Bronchial epithelial cell (primary cell): ENCODE measurements around the gene HDHD5. TPM values are rescaled to one million over a fixed set of nuclear protein-coding genes. Genes with fewer than 3 reads are reported as not detected.

ENCODE experiments used
- DNase-seq: peaks from one replicate; pipeline ENCODE4 v3.0.0-alpha.2; 2010; ENCODE audit warnings: low read depth
- FAIRE-seq: peaks from 2 replicates; lab custom pipeline; 2011; peaks lifted over from hg19 to GRCh38; lab: Jason Lieb, UNC
- H3K27me3 ChIP-seq: 2 replicates; pipeline ENCODE4 v1.5.1; 2011; ENCODE audit warnings: low read length; ENCODE audit not compliant: control insufficient read depth, insufficient read depth
- H3K36me3 ChIP-seq: 2 replicates; pipeline ENCODE4 v1.5.1; 2011; ENCODE audit warnings: low read length; ENCODE audit not compliant: control insufficient read depth, insufficient read depth
- H3K4me3 ChIP-seq: 2 replicates; pipeline ENCODE4 v1.5.1; 2011; ENCODE audit warnings: mild to moderate bottlenecking, low read depth, low read length, control low read depth
- total RNA-seq: library from RNA; depleted of rRNA; stranded (reverse); fragments of >200 nt; gene quantifications from 2 replicates; pipeline ENCODE4 v1.2.1, GENCODE V29; 2014
- TF ChIP-seq, protein P1 (sequence below): IDR thresholded peaks from 2 replicates; pipeline ENCODE4 v1.5.1; 2011; ENCODE audit warnings: mild to moderate bottlenecking, moderate library complexity, low read length, control low read depth, inconsistent platforms; ENCODE audit not compliant: insufficient read depth, severe bottlenecking

HDHD5 gene
- total RNA-seq, 1 donor from 2014 or later, result 50.5 TPM

DNA sequence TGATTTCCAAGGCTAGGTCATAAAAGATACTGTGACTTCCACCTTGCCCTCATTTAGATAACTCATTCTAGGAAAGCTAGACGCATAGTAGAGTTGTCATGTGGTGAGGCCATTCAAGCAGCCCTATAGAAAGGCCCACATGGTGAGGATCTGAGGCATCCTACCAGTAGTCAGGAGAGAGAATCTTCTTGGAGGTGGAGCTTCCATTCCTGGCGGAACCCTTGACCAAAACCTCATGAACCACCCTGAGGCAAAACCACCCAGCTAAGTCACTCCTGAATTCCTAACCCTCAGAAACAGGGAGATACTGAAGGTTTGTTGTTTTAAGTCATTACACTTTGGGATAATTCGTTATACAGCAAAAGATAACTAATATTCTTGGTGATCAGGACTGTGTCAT, 2.9 kb upstream of the HDHD5 start:
- H3K36me3 ChIP-seq, result no peaks in the 10 kb centered on the region
- no peaks in the 10 kb centered on the region for H3K27me3 ChIP-seq
- TF ChIP-seq, protein P1, sequence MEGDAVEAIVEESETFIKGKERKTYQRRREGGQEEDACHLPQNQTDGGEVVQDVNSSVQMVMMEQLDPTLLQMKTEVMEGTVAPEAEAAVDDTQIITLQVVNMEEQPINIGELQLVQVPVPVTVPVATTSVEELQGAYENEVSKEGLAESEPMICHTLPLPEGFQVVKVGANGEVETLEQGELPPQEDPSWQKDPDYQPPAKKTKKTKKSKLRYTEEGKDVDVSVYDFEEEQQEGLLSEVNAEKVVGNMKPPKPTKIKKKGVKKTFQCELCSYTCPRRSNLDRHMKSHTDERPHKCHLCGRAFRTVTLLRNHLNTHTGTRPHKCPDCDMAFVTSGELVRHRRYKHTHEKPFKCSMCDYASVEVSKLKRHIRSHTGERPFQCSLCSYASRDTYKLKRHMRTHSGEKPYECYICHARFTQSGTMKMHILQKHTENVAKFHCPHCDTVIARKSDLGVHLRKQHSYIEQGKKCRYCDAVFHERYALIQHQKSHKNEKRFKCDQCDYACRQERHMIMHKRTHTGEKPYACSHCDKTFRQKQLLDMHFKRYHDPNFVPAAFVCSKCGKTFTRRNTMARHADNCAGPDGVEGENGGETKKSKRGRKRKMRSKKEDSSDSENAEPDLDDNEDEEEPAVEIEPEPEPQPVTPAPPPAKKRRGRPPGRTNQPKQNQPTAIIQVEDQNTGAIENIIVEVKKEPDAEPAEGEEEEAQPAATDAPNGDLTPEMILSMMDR, result no peak
- DNase-seq (no peak), FAIRE-seq (no peak)
- no peak overlapping the region for H3K4me3 ChIP-seq

DNA sequence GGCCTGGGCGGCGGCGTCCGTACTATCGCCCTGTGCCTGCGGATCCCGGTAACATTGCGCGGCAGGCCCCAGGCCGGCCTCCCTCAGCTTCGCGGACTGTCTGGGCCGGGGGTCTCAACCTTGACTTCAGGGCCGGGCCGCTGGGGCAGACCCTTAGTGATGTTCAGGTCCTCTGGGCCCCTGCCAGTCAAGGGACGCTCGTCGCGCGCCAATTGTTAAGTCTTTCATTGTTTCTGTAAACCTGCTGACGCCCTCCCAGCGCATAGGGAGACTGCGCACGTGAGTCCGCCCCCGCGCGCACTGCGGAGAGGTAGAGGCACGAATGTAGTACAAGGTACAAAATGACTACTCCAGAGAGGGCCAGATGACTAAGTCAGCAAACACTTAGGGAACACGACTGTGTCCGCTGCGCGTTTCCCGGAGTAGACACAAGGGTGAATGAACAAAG, 451 bp upstream of the HDHD5 start:
- TF ChIP-seq, protein P1, result no peak
- FAIRE-seq, result no peak
- Histone ChIP-seq H3K36me3 (no peaks in the 10 kb centered on the region), H3K4me3 (peak overlapping the region; percentile 74), H3K27me3 (no peaks in the 10 kb centered on the region)
- peak; percentile 71 for DNase-seq

DNA sequence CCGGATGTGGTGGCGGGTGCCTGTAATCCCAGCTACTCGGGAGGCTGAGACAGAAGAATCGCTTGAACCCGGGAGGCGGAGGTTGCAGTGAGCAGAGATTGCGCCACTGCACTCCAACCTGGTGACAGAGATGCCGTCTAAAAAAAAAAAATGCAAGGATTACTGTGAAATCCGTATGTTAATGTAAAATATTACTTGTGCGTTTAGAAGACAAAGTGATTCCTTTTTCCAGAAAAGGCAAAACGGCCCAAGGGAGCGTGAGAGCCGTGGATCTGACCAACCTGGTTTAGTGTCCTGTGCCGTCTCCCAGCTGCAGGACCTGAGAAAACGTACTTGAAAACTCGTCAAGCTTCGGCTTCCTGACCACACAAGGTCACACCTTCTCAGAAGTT, 905 bp downstream of the HDHD5 start:
- TF ChIP-seq, protein P1, result no peak
- no peak for FAIRE-seq

DNA sequence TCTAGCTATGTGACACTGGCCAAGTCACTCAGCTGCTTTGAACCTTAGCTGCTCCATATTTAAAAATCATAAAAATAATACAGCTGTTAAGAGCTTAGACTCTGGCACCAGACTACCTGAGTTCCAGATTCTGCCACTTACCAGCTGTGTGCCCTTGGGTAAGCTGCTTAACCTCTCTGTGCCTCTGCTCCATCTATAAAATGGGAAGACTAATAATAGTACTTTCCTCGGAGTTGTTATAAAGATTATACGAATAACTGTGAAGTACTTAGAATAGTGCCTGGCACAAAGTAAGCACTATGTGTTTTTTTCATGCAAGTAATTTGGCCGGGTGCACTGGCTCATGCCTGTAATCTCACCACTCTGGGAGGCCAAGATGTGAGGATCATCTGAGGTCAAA, 1.4 kb downstream of the HDHD5 start:
- Histone ChIP-seq H3K4me3 (no peak overlapping the region), H3K36me3 (no peaks in the 10 kb centered on the region), H3K27me3 (no peaks in the 10 kb centered on the region)
- FAIRE-seq (no peak), DNase-seq (no peak)
- TF ChIP-seq, protein P1, result no peak

More for the DNA sequence above, 905 bp downstream of the HDHD5 start:
- Histone ChIP-seq H3K4me3 (peak overlapping the region; percentile 74), H3K27me3 (no peaks in the 10 kb centered on the region), H3K36me3 (no peaks in the 10 kb centered on the region)
- DNase-seq, result no peak

DNA sequence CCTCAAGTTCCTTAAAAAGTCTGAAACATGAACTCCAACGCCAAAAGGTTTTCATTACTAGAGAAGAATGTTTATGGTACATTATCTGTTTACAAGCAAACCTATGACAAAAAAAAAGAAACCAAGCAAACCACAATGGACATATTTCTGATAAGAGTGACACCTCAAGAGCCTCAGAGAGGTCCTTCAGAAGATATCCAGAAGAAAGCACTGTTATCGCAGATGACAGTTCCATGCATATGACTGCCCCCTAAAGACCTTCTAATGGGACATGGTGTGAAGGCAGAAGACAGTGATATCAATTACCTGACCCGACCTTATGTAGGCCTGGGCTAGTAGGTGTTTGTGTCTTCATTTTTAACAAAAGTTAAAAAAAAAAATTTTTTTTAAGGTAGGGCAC, 3.1 kb downstream of the HDHD5 start:
- DNase-seq (no peak), FAIRE-seq (no peak)
- Histone ChIP-seq H3K4me3 (no peak overlapping the region), H3K27me3 (no peaks in the 10 kb centered on the region), H3K36me3 (no peaks in the 10 kb centered on the region)
- TF ChIP-seq, protein P1, result no peak

DNA sequence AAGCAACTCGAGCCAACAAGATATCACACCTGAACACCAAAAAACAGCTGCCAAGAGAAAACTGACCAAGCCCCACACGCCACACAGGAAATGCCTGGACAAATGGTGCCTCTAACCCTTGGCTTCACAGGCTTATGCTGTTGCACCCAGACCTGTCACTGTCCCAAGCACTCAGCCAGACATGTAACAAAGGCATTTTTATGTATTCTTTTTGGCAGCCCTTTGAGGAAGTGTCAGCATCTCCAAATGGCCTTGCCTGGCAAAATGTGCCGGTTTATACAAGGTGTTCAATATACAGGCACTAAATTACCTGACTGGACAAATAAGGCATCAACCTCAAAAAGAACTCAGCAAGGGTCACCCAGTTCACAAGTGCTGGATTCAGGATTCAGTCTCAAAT, 6.1 kb downstream of the HDHD5 start:
- no peaks in the 10 kb centered on the region for H3K27me3 ChIP-seq
- TF ChIP-seq, protein P1, result no peak
- DNase-seq, result no peak
- H3K36me3 ChIP-seq, result no peaks in the 10 kb centered on the region
- no peak overlapping the region for H3K4me3 ChIP-seq
- FAIRE-seq, result no peak
